OCI-LY7 (cell line): ENCODE data around the gene AMIGO1. TPM values are rescaled to one million over a fixed set of nuclear protein-coding genes. Genes with fewer than 3 reads are reported as not detected.

Source experiments
- BruUV-seq: library from RNA; stranded (reverse); fragments of 400-500 nt; replicated peaks from 2 replicates; lab custom pipeline; 2021; lab: Mats Ljungman, UMichigan
- CTCF ChIA-PET: fragments of 300-600 bp; sonication (Branson Sonifier 250); formaldehyde crosslinking; loops from one replicate; lab custom pipeline; 2022; ENCODE audit warnings: antibody characterized with exemption; ENCODE audit not compliant: unreplicated experiment; lab: Charles Lee
- POLR2A ChIA-PET: fragments of 300-600 bp; sonication (Branson Sonifier 250); formaldehyde crosslinking; loops from one replicate; lab custom pipeline; 2022; ENCODE audit warnings: antibody characterized with exemption; lab: Charles Lee
- DNase-seq: peaks from one replicate; pipeline ENCODE4 v3.0.0-alpha.2; 2015; ENCODE audit warnings: low spot score
- H2AFZ ChIP-seq: fragments of 200-600 bp; sonication (generic), shearing (Covaris generic); 2 replicates; pipeline ENCODE4 v1.6.1; 2014; ENCODE audit warnings: mild to moderate bottlenecking, antibody characterized with exemption, low read length, moderate library complexity
- H3K27ac ChIP-seq: fragments of 200-600 bp; sonication (generic); 2 replicates; pipeline ENCODE4 v1.5.1; 2014; ENCODE audit warnings: mixed run types, low read depth, mild to moderate bottlenecking, moderate library complexity, low read length, inconsistent platforms; ENCODE audit not compliant: poor library complexity, severe bottlenecking
- H3K36me3 ChIP-seq: fragments of 200-600 bp; sonication (generic); 2 replicates; pipeline ENCODE4 v1.6.1; 2014; ENCODE audit warnings: mild to moderate bottlenecking, antibody characterized with exemption, low read length, moderate library complexity, mixed read lengths; ENCODE audit not compliant: insufficient read depth
- H3K4me1 ChIP-seq: fragments of 200-600 bp; sonication (generic); 2 replicates; pipeline ENCODE4 v1.5.1; 2014; ENCODE audit warnings: mild to moderate bottlenecking, low read length; ENCODE audit not compliant: insufficient read depth, poor library complexity, severe bottlenecking
- H3K4me2 ChIP-seq: fragments of 200-600 bp; sonication (generic); 2 replicates; pipeline ENCODE4 v1.6.1; 2014; ENCODE audit warnings: mild to moderate bottlenecking, low read length
- H3K4me3 ChIP-seq: fragments of 200-600 bp; sonication (generic); 2 replicates; pipeline ENCODE4 v1.5.1; 2014; ENCODE audit warnings: mild to moderate bottlenecking, low read depth, low read length; ENCODE audit not compliant: poor library complexity, severe bottlenecking
- H3K79me2 ChIP-seq: fragments of 200-600 bp; sonication (generic); 2 replicates; pipeline ENCODE4 v1.6.1; 2016; ENCODE audit warnings: low read depth, mild to moderate bottlenecking, low read length, moderate library complexity, mixed read lengths; ENCODE audit not compliant: insufficient read depth
- H3K9me2 ChIP-seq: fragments of 200-600 bp; sonication (generic); 2 replicates; pipeline ENCODE4 v1.6.1; 2016; ENCODE audit warnings: mild to moderate bottlenecking, low read length, mixed read lengths; ENCODE audit not compliant: insufficient read depth
- H3K9me3 ChIP-seq: fragments of 200-600 bp; sonication (generic); 2 replicates; pipeline ENCODE4 v1.6.1; 2014; ENCODE audit warnings: mild to moderate bottlenecking, mixed run types, low read length, mixed read lengths
- H4K20me1 ChIP-seq: fragments of 200-600 bp; sonication (generic); 2 replicates; pipeline ENCODE4 v1.6.1; 2014; ENCODE audit warnings: mild to moderate bottlenecking, antibody characterized with exemption, low read length, moderate library complexity, mixed read lengths; ENCODE audit not compliant: insufficient read depth
- CTCF ChIP-seq: fragments of 200-600 bp; sonication (generic); conservative IDR thresholded peaks from 2 replicates; pipeline ENCODE4 v1.5.1; 2014; ENCODE audit warnings: mild to moderate bottlenecking, antibody characterized with exemption, low read length, moderate library complexity, mixed read lengths
- EZH2phosphoT487 ChIP-seq: fragments of 200-600 bp; sonication (generic); IDR thresholded peaks from 2 replicates; pipeline ENCODE4 v1.6.1; 2018; ENCODE audit warnings: low read depth, borderline replicate concordance, mild to moderate bottlenecking, mixed run types, antibody characterized with exemption, low read length, moderate library complexity, mixed read lengths
- intact Hi-C: fragments of 100-400 bp; cut with micrococcal nuclease; formaldehyde crosslinking; loops from one replicate; pipeline ENCODE4 v1.10.0; 2022; ENCODE audit not compliant: unreplicated experiment
- total RNA-seq, 2 experiments: library from RNA; depleted of rRNA in 1 of 2; stranded (reverse); fragments of >200 nt in 1 of 2; shearing (Covaris generic) in 1 of 2; gene quantifications; 2 replicates each; pipeline ENCODE4 v1.2.3, GENCODE V29; 2014 to 2022

Gene AMIGO1
- total RNA-seq, 2 experiments from 2014 or later = 0.15 to 0.16 TPM

GRCh38 chr1:109482791-109483671, 26.5 kb downstream of the AMIGO1 start:
- POLR2A ChIA-PET = interaction anchor here (0.6 to 1.9 kb wide), 13 partner anchors 9 to 676 kb away, joined by 3 to 5 read pairs (median 4); partner anchors contain the start of genes GNAI3 and TMEM167B
- H3K9me2 ChIP-seq = no peaks in the 10 kb centered on the region
- TF ChIP-seq CTCF (peak; percentile 62; the same call in 1 of the 2 replicates), EZH2phosphoT487 (no peak)
- no peaks in the 10 kb centered on the region; the same call in 1 of the 2 replicates for H3K79me2 ChIP-seq
- H3K27ac ChIP-seq = no peak overlapping the region
- intact Hi-C loops = loop anchor here (1.0 to 5.0 kb wide), 2 partner anchors 57 to 201 kb away; partner anchors contain the start of genes PSMA5 and PSRC1
- 0 out of 2 replicates have a peak, but pooled peaks cover 6% of the 10 kb centered on the region for H3K36me3 ChIP-seq
- no TSS peak for BruUV-seq
- H3K4me1 ChIP-seq = peaks cover 18% of the 10 kb centered on the region
- no peaks in the 10 kb centered on the region for H3K9me3 ChIP-seq
- H3K4me2 ChIP-seq = peak overlapping the region; percentile 79
- H2AFZ ChIP-seq = peak overlapping the region; percentile 92
- peak; percentile 69 for DNase-seq
- no peaks in the 10 kb centered on the region for H4K20me1 ChIP-seq
- peak overlapping the region; percentile 74 for H3K4me3 ChIP-seq
- CTCF ChIA-PET = interaction anchor here (0.5 to 0.7 kb wide), 6 partner anchors 58 to 502 kb away, joined by 3 to 9 read pairs (median 4); partner anchors contain the start of gene AHCYL1

GRCh38 chr1:109482242-109482641, 27.3 kb downstream of the AMIGO1 start:
- no TSS peak for BruUV-seq
- intact Hi-C loops = loop anchor here (5.0 kb wide), 1 partner anchor 200 kb away; the partner anchor contains the start of gene PSRC1
- TF ChIP-seq EZH2phosphoT487 (no peak), CTCF (no peak)
- Histone ChIP-seq H3K27ac (no peak overlapping the region), H3K36me3 (no peaks in the 10 kb centered on the region), H2AFZ (no peak overlapping the region), H4K20me1 (no peaks in the 10 kb centered on the region), H3K9me2 (no peaks in the 10 kb centered on the region), H3K9me3 (no peaks in the 10 kb centered on the region), H3K4me3 (no peak overlapping the region), H3K4me2 (no peak overlapping the region), H3K79me2 (no peaks in the 10 kb centered on the region; the same call in 1 of the 2 replicates), H3K4me1 (peaks cover 18% of the 10 kb centered on the region)
- CTCF ChIA-PET = no interaction called here
- POLR2A ChIA-PET = interaction anchor here (0.6 kb wide), 2 partner anchors 483 to 677 kb away, joined by 4 to 5 read pairs; no protein-coding TSS in a partner anchor
- DNase-seq = no peak
